SK-N-MC (cell line): ENCODE data around the gene SLCO4A1.

ENCODE experiments used
- EZH2 ChIP-seq: fragments of 200-600 bp; sonication (generic); IDR thresholded peaks from one replicate; pipeline ENCODE4 v1.6.1; 2017; ENCODE audit warnings: antibody characterized with exemption
- POLR2AphosphoS5 ChIP-seq: IDR thresholded peaks from 2 replicates; pipeline ENCODE4 v1.6.1; 2012; ENCODE audit warnings: mild to moderate bottlenecking, low read depth, low read length, borderline replicate concordance

DNA sequence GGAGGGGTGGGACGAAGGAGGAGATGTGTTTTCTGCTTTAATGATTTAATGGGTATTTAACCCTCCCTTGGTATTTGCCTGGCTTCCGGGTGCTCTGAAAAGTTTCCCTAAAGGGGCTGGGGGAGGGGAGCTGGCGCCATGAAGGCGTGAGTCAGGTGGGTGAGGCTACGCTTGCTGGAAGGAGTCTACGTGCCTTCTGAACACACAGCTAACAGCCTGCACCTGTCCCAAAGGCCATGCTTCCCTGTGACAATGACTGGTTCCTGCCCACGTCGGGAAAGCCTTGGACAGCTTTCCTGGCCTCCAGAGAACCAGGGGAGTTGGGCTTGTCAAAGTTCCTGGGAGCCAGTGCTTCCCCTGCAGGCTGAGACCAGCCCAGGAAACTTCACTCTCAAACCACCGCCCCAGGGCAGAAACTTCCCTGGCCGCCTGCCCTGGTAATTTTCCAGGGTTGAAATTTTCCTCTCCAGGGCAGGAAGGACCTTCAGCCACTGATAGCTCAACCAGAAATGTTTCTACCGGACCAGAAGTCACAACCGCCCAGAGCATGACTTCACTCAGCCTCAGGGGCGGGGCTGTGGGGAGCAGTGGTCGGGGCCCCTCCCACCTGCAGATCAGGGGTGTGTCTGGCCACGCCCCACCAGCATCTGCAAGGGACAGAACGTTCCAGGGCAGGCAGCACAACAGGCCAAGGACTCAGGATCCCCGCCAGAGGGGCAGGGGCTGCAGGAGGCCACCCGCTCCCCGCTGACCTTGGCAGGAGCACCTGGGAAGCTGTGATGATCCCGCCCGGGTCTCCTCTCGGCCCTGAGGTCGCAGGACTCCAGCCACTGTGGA is 18.6 kb upstream of the SLCO4A1 start:
- TF ChIP-seq EZH2 (no peak), POLR2AphosphoS5 (peak; percentile 63)
